Measurements from ENCODE around the gene CCDC28A. TPM values are rescaled to one million over a fixed set of nuclear protein-coding genes. Genes with fewer than 3 reads are reported as not detected.

CCDC28A gene
- total RNA-seq, 4 donors from 2014 or later = 7.9 to 28.9 (median 15.3) TPM

GRCh38 chr6:138778331-138778730, 4.8 kb downstream of the CCDC28A start:
- Histone ChIP-seq H3K36me3 (no peaks in the 10 kb centered on the region), H3K4me1 (peaks cover 0 to 7% of the 10 kb centered on the region in 2 donors), H3K4me3 (no peak overlapping the region), H3K27me3 (no peaks in the 10 kb centered on the region), H3K27ac (no peak overlapping the region), H3K9me3 (no peaks in the 10 kb centered on the region)
- intact Hi-C loops (cut with DNase I; ENCODE audit: low total_unique reads) = no loop called here
- TF ChIP-seq POLR2A (IDR thresholded peaks at IDR 0.05) (no peak), CTCF (IDR thresholded peaks at IDR 0.05) (no peak)
- DNase-seq = no peak

- Histone ChIP-seq H3K27ac (no peak overlapping the region), H3K36me3 (no peaks in the 10 kb centered on the region), H3K9me3 (no peaks in the 10 kb centered on the region), H3K27me3 (no peaks in the 10 kb centered on the region), H3K4me3 (no peak overlapping the region), H3K4me1 (no peaks in the 10 kb centered on the region)
- DNase-seq = no peak
- TF ChIP-seq CTCF (IDR thresholded peaks at IDR 0.05) (no peak), POLR2A (IDR thresholded peaks at IDR 0.05) (no peak)
- intact Hi-C loops (cut with DNase I; ENCODE audit: low total_unique reads) = no loop called here
These were observed 8.7 kb downstream of the CCDC28A start for GRCh38 chr6:138782243-138782642.

- TF ChIP-seq POLR2A (IDR thresholded peaks at IDR 0.05) = no peak
- no peak for TF ChIP-seq CTCF (IDR thresholded peaks at IDR 0.05)
- DNase-seq = no peak
- Histone ChIP-seq H3K9me3 (no peaks in the 10 kb centered on the region), H3K4me1 (no peaks in the 10 kb centered on the region), H3K36me3 (no peaks in the 10 kb centered on the region), H3K27me3 (no peaks in the 10 kb centered on the region), H3K4me3 (no peak overlapping the region), H3K27ac (no peak overlapping the region)
- intact Hi-C loops (cut with DNase I; ENCODE audit: low total_unique reads) = no loop called here
These were observed 11.5 kb downstream of the CCDC28A start for GRCh38 chr6:138785079-138785478.

- no peak overlapping the region for H3K27ac ChIP-seq
- H3K9me3 ChIP-seq = no peaks in the 10 kb centered on the region
These were observed 12.4 kb downstream of the CCDC28A start for GRCh38 chr6:138785980-138786379.

GRCh38 chr6:138787138-138787537, 13.6 kb downstream of the CCDC28A start:
- intact Hi-C loops (cut with DNase I; ENCODE audit: low total_unique reads) = no loop called here
- no peaks in the 10 kb centered on the region for H3K4me1 ChIP-seq
- TF ChIP-seq CTCF (IDR thresholded peaks at IDR 0.05) (no peak), POLR2A (IDR thresholded peaks at IDR 0.05) (no peak)
- H3K9me3 ChIP-seq = no peaks in the 10 kb centered on the region
- H3K27me3 ChIP-seq = no peaks in the 10 kb centered on the region
- H3K27ac ChIP-seq = no peak overlapping the region
- no peaks in the 10 kb centered on the region for H3K36me3 ChIP-seq
- DNase-seq = no peak
- no peak overlapping the region for H3K4me3 ChIP-seq

More at GRCh38 chr6:138785980-138786379, 12.4 kb downstream of the CCDC28A start:
- TF ChIP-seq POLR2A (IDR thresholded peaks at IDR 0.05) = no peak
- no peak for TF ChIP-seq CTCF (IDR thresholded peaks at IDR 0.05)
- Histone ChIP-seq H3K27me3 (no peaks in the 10 kb centered on the region), H3K36me3 (no peaks in the 10 kb centered on the region), H3K4me3 (no peak overlapping the region), H3K4me1 (no peaks in the 10 kb centered on the region)
- no peak for DNase-seq
- intact Hi-C loops (cut with DNase I; ENCODE audit: low total_unique reads) = no loop called here
